Right lobe of liver (tissue), 6 donors: ENCODE results near the gene NRL. TPM values are rescaled to one million over a fixed set of nuclear protein-coding genes. Genes with fewer than 3 reads are reported as not detected.

Experiments used
- ATAC-seq, 4 donors: fragments of 200-7000 bp; cut with Tn5 transposase; one replicate each; pipeline ENCODE4 v1.9.1; 2020; ENCODE audit warnings: mild to moderate bottlenecking in 4 of 4, moderate library complexity in 4 of 4
- DNase-seq, 3 donors: peaks; one replicate each; pipeline ENCODE4 v3.0.0-alpha.2; 2020
- H3K27ac ChIP-seq, 3 donors: fragments of 200-600 bp; one replicate each; pipeline ENCODE4 v1.8.0; 2022
- H3K27me3 ChIP-seq, 2 donors: fragments of 200-600 bp; one replicate each; pipeline ENCODE4 v1.8.0; 2022
- H3K36me3 ChIP-seq, 4 donors: fragments of 200-600 bp; sonication (generic) in 1 of 4; one replicate each; pipeline versions ENCODE4 v1.5.1 to v1.8.0; 2017 to 2022; ENCODE audit warnings: control low read depth in 1 of 4
- H3K4me1 ChIP-seq, 4 donors: fragments of 200-600 bp; sonication (generic) in 1 of 4; one replicate each; pipeline versions ENCODE4 v1.5.1 to v1.8.0; 2017 to 2022; ENCODE audit warnings: control low read depth in 1 of 4
- H3K4me3 ChIP-seq, 3 donors: fragments of 200-600 bp; one replicate each; pipeline ENCODE4 v1.8.0; 2022
- H3K9me3 ChIP-seq, 4 donors: fragments of 200-600 bp; sonication (generic) in 1 of 4; one replicate each; pipeline versions ENCODE4 v1.5.1 to v1.8.0; 2017 to 2022; ENCODE audit warnings: control low read depth in 1 of 4
- CTCF ChIP-seq, 4 donors: fragments of 200-600 bp in 3 of 4; fragments of 450-650 bp in 1 of 4; IDR thresholded peaks; one replicate each; pipeline versions ENCODE4 v1.5.1 to v1.8.0; 2016 to 2022; ENCODE audit warnings: antibody characterized with exemption in 4 of 4, mild to moderate bottlenecking in 2 of 4
- POLR2A ChIP-seq: fragments of 450-650 bp; IDR thresholded peaks from one replicate; pipeline ENCODE4 v1.6.1; 2017; ENCODE audit warnings: antibody characterized with exemption, mild to moderate bottlenecking
- WGBS: methylation state at CpG from one replicate; pipeline ENCODE4 v1.1.6; 2018; ENCODE audit warnings: low coverage, low lambda C conversion rate; ENCODE audit not compliant: insufficient coverage; ENCODE audit errors: missing lambda C conversion rate; 5-methylcytosine and 5-hydroxymethylcytosine counted together
- intact Hi-C, 2 donors: fragments of 100-400 bp; cut with DNase I; formaldehyde crosslinking; loops; one replicate each; pipeline versions ENCODE4 v1.11.2 to v1.14.1; 2022
- total RNA-seq, 6 experiments: library from RNA; depleted of rRNA in 2 of 6; stranded (reverse); fragments of >200 nt in 2 of 6; fragmentation: NEBNext Ultra II Directional in 3 of 6; extraction: Animal tissue kit (Norgen Biotek cat#: 25700) in 3 of 6; gene quantifications; one replicate each; pipeline versions ENCODE4 v1.1.0 to v1.2.4, GENCODE V29; 2016 to 2023
- donor health status: DM: no; HTN: yes; CAD: no.
- donor health status: DM: no; HTN: no; CAD: no.
- donor health status: DM: no; HTN: no; CAD: no.
- donor health status: DM: no; HTN: yes; CAD: no.
- donor health status: DM: no; HTN: yes; CAD: no.

NRL gene
- total RNA-seq, 6 experiments from 2014 or later = 1.4 to 2.9 (median 2.1) TPM

GRCh38 chr14:24159777-24160498, 45.2 kb upstream of the NRL start:
- H3K36me3 ChIP-seq = peaks cover 3 to 62% (median 28%) of the 10 kb centered on the region in 4 donors
- no peaks in the 10 kb centered on the region for H3K9me3 ChIP-seq
- H3K27me3 ChIP-seq = no peaks in the 10 kb centered on the region
- peak overlapping the region; percentile 56 to 98 (median 81) for H3K27ac ChIP-seq
- peaks cover 0 to 35% (median 11%) of the 10 kb centered on the region in 4 donors for H3K4me1 ChIP-seq
- DNase-seq (no peak), ATAC-seq (no peak)
- 77% methylated on average over 7 of the region's 11 CpGs for WGBS
- H3K4me3 ChIP-seq = no peak overlapping the region
- TF ChIP-seq CTCF (IDR thresholded peaks at IDR 0.05) (no peak), POLR2A (no peak)
- intact Hi-C loops = loop anchor here in 1 of 2 donors (10.0 kb wide), 2 partner anchors 65 to 95 kb away; partner anchors contain the start of gene PCK2

GRCh38 chr14:24157331-24157730, 42.6 kb upstream of the NRL start:
- no peak for ATAC-seq
- Histone ChIP-seq H3K9me3 (no peaks in the 10 kb centered on the region), H3K4me1 (peaks cover 0 to 24% (median 7%) of the 10 kb centered on the region in 4 donors), H3K36me3 (peaks cover 0 to 60% (median 18%) of the 10 kb centered on the region in 4 donors), H3K4me3 (no peak overlapping the region), H3K27ac (no peak overlapping the region), H3K27me3 (no peaks in the 10 kb centered on the region)
- intact Hi-C loops = loop anchor here in 1 of 2 donors (10.0 kb wide), 1 partner anchor 63 kb away; the partner anchor contains the start of gene PCK2
- WGBS = 74% methylated on average over 6 of the region's 12 CpGs
- TF ChIP-seq POLR2A (no peak), CTCF (IDR thresholded peaks at IDR 0.05) (no peak)
- peak in 1 of 3 donors; percentile 26 for DNase-seq

GRCh38 chr14:24156840-24157239, 42.1 kb upstream of the NRL start:
- no peak overlapping the region for H3K27ac ChIP-seq
- no peaks in the 10 kb centered on the region for H3K27me3 ChIP-seq
- ATAC-seq (no peak), DNase-seq (no peak)
- H3K9me3 ChIP-seq = no peaks in the 10 kb centered on the region
- peaks cover 0 to 19% (median 5%) of the 10 kb centered on the region in 4 donors for H3K4me1 ChIP-seq
- intact Hi-C loops = loop anchor here in 1 of 2 donors (10.0 kb wide), 1 partner anchor 62 kb away; the partner anchor contains the start of gene PCK2
- WGBS = no CpG with 5 or more reads among the region's 1 CpG
- TF ChIP-seq POLR2A (no peak), CTCF (IDR thresholded peaks at IDR 0.05) (no peak)
- no peak overlapping the region for H3K4me3 ChIP-seq
- H3K36me3 ChIP-seq = peaks cover 0 to 65% (median 23%) of the 10 kb centered on the region in 4 donors

GRCh38 chr14:24155100-24155499, 40.4 kb upstream of the NRL start:
- H3K27ac ChIP-seq = no peak overlapping the region
- no peak overlapping the region for H3K4me3 ChIP-seq
- DNase-seq (peak in 1 of 3 donors; percentile 30), ATAC-seq (no peak)
- H3K9me3 ChIP-seq = no peaks in the 10 kb centered on the region
- 95% methylated on average over 4 of the region's 10 CpGs for WGBS
- H3K36me3 ChIP-seq = peaks cover 0 to 76% (median 33%) of the 10 kb centered on the region in 4 donors
- no peaks in the 10 kb centered on the region for H3K27me3 ChIP-seq
- no peak for TF ChIP-seq CTCF (IDR thresholded peaks at IDR 0.05)
- no peak for TF ChIP-seq POLR2A
- H3K4me1 ChIP-seq = peaks cover 0 to 6% (median under 1%) of the 10 kb centered on the region in 4 donors
- intact Hi-C loops = loop anchor here in 1 of 2 donors (10.0 kb wide), 1 partner anchor 60 kb away; the partner anchor contains the start of gene PCK2
